GM23248 (cell line): Measurements from ENCODE around the gene TAS2R41.

Experiments
- EZH2 ChIP-seq: fragments of 200-600 bp; sonication (generic); IDR thresholded peaks from 2 replicates; pipeline ENCODE4 v1.6.1; 2018; ENCODE audit warnings: antibody characterized with exemption, mild to moderate bottlenecking; ENCODE audit not compliant: insufficient read depth, poor library complexity, severe bottlenecking
- EZH2phosphoT487 ChIP-seq: fragments of 200-600 bp; sonication (generic); IDR thresholded peaks from 2 replicates; pipeline ENCODE4 v1.6.1; 2018; ENCODE audit warnings: antibody characterized with exemption, moderate library complexity, mild to moderate bottlenecking, low read depth; ENCODE audit not compliant: insufficient read depth

DNA sequence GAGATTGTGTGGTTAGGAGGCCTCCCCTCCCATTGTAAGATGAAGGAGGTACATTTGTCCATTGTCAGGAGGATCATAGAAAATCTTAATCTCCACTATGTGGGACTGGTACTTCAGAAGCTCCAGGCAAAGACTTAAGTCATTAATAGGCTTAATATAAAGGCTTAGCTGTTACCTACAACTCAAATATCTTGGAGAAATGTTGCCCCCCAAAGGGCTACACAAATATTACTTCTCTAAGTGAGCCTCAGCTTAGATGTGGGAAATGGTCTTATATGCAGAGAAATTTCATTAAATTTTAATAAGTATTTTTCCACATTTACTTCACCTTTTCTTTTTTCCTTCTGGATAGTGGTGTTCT is 27.2 kb downstream of the TAS2R41 start:
- TF ChIP-seq EZH2 = no peak
- no peak for TF ChIP-seq EZH2phosphoT487
